ENCODE data around the gene ANK3. TPM values are rescaled to one million over a fixed set of nuclear protein-coding genes. Genes with fewer than 3 reads are reported as not detected.
A peak's percentile ranks its signal among the peaks of the same experiment; 100 is the strongest.

Gene ANK3
- total RNA-seq, 2 donors from 2014 or later: 41.0 to 113 TPM

DNA sequence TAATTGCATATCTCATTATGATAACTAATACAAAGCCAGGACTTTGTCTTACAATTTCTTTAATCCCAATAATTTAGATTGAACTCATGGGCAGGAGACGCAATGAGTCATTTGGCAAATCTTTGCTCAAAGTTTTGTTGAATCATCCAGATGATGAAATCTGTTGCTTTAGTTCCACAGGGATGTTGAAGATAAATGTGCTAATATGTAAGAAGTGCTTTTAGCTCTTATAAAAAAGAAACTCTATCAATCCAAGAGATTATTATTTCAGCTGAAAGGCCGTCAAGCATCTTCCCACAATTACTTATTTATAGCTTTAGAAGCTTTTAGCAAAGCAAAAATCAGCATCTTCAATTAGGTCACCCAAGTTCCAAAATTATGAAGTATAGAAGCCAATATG is 36.8 kb upstream of the ANK3 start:
- no peaks in the 10 kb centered on the region for H3K9me3 ChIP-seq
- intact Hi-C loops (cut with DNase I): no loop called here
- no peak overlapping the region for H3K4me3 ChIP-seq
- H3K4me1 ChIP-seq: no peaks in the 10 kb centered on the region
- WGBS, 2 donors: 86 to 91% methylated on average over 2 of the region's 2 CpGs
- no peak for TF ChIP-seq POLR2A (IDR thresholded peaks at IDR 0.05)
- TF ChIP-seq, protein P1, sequence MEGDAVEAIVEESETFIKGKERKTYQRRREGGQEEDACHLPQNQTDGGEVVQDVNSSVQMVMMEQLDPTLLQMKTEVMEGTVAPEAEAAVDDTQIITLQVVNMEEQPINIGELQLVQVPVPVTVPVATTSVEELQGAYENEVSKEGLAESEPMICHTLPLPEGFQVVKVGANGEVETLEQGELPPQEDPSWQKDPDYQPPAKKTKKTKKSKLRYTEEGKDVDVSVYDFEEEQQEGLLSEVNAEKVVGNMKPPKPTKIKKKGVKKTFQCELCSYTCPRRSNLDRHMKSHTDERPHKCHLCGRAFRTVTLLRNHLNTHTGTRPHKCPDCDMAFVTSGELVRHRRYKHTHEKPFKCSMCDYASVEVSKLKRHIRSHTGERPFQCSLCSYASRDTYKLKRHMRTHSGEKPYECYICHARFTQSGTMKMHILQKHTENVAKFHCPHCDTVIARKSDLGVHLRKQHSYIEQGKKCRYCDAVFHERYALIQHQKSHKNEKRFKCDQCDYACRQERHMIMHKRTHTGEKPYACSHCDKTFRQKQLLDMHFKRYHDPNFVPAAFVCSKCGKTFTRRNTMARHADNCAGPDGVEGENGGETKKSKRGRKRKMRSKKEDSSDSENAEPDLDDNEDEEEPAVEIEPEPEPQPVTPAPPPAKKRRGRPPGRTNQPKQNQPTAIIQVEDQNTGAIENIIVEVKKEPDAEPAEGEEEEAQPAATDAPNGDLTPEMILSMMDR (IDR thresholded peaks at IDR 0.05): no peak
- H3K27me3 ChIP-seq: no peaks in the 10 kb centered on the region
- H3K36me3 ChIP-seq (replicated peaks in 1 of 2; ENCODE audit: insufficient read depth in 1 of 2, low read depth in 2 of 2): no peaks in the 10 kb centered on the region
- ATAC-seq (no peak), DNase-seq (no peak)
- H3K27ac ChIP-seq: no peak overlapping the region

DNA sequence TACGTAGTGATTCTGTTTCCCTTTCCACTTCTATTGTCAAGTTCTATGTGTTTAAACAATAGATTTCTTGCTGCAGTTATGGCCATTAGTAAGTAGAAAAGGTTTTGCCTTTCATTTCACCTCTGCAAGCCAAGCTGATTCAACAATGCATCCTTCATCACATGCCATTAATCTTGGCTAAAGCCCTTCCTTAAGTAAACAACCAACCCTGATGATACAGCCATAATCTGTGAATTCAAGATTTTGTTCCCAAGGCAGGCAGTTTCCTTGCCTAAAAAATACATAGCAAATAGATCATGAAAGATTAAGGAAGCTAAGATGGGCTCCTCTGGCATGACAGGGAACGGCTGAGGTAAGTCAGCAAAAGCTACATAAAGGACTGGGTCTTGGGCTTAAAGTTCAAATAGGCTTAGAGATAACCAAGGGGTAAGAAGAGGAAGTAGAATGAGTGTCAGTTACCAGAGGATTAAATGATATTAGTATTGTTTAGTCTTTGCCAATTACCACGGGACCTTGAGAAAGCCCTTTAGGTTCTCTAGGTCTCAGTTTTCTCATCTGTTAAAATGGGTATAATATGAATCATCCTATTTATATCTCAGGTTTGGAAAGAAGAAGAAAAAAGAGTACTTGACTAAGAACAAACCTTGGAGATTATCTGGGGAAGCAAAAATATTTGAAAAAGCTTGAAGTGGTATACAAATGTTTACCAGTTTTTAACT is 35.9 kb upstream of the ANK3 start:
- TF ChIP-seq, protein P1 (IDR thresholded peaks at IDR 0.05): no peak
- TF ChIP-seq POLR2A (IDR thresholded peaks at IDR 0.05): no peak
- no peaks in the 10 kb centered on the region for H3K4me1 ChIP-seq
- no peaks in the 10 kb centered on the region for H3K27me3 ChIP-seq
- intact Hi-C loops (cut with DNase I): no loop called here
- no peaks in the 10 kb centered on the region for H3K9me3 ChIP-seq
- H3K4me3 ChIP-seq: no peak overlapping the region
- H3K27ac ChIP-seq: no peak overlapping the region
- H3K36me3 ChIP-seq (replicated peaks in 1 of 2; ENCODE audit: insufficient read depth in 1 of 2, low read depth in 2 of 2): no peaks in the 10 kb centered on the region
- DNase-seq (no peak), ATAC-seq (no peak)
- 83 to 89% methylated on average over 3 of the region's 3 CpGs for WGBS, 2 donors

DNA sequence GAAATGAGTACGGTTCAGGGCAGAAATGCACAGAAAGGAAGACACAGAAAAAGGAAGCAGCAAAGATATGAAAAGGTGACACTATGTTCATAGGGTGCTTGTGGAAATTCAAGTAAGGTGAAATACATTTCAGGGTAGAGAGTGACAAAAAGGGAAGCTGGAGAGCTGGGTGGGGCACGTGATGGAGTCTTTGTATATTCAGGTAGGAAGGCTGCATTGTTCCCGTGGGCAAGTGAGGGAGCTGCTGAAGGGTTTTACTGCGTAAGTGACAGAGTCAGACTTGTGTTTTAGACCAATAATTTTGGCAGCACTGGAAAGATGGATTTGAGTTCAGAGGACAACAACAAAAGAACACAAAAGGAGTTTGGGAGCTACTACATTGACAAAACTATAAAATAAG is 35.3 kb upstream of the ANK3 start:
- WGBS, 2 donors: 70 to 88% methylated on average over 4 of the region's 4 CpGs
- Histone ChIP-seq H3K9me3 (no peaks in the 10 kb centered on the region), H3K4me3 (no peak overlapping the region), H3K4me1 (no peaks in the 10 kb centered on the region), H3K27me3 (no peaks in the 10 kb centered on the region), H3K36me3 (replicated peaks in 1 of 2; ENCODE audit: insufficient read depth in 1 of 2, low read depth in 2 of 2) (no peaks in the 10 kb centered on the region), H3K27ac (no peak overlapping the region)
- ATAC-seq (no peak), DNase-seq (no peak)
- intact Hi-C loops (cut with DNase I): no loop called here
- no peak for TF ChIP-seq POLR2A (IDR thresholded peaks at IDR 0.05)
- TF ChIP-seq, protein P1 (IDR thresholded peaks at IDR 0.05): no peak

DNA sequence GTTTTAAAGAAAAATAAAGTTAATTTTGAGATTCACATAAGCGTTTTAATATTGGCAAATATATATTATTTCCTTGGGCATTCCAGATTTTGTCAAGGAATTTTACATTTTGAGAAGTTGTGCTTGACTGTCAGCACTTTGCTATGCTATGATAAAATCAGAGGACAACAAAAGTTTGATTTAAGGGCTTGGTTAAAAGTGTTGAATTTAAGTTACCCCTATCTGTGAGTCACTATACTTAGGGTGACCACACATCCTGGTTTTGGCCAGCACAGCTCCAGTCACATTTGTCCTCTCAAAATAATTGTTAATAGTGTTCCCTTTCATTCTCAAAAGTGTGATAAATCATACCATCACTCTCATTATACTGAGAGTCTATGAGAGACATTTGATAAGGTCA is 34.2 kb upstream of the ANK3 start:
- TF ChIP-seq, protein P1 (IDR thresholded peaks at IDR 0.05): no peak
- H3K9me3 ChIP-seq: no peaks in the 10 kb centered on the region
- no peaks in the 10 kb centered on the region for H3K36me3 ChIP-seq (replicated peaks in 1 of 2; ENCODE audit: insufficient read depth in 1 of 2, low read depth in 2 of 2)
- DNase-seq (no peak), ATAC-seq (no peak)
- no peak overlapping the region for H3K27ac ChIP-seq
- H3K4me1 ChIP-seq: no peaks in the 10 kb centered on the region
- WGBS, 2 donors: 71 to 81% methylated on average over 1 of the region's 1 CpG
- intact Hi-C loops (cut with DNase I): no loop called here
- no peaks in the 10 kb centered on the region for H3K27me3 ChIP-seq
- H3K4me3 ChIP-seq: no peak overlapping the region

DNA sequence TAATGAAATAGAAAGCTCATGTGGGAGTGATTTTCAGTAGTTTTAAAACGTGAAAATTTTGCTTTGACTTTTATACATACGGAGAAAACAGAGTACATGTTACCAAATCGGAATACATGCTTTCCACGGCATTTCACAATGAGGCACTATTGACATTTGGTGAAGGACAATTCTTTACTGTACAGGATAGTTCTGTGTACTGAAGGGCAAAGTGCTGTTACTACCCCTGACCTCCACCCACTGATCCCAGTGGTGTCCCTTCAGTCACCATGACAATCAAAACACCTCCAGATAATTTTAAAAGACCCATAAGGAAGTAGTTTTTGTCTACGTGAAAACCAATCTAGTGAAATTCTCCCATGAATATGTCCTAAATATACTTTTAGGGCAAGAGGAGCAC is 33.1 kb upstream of the ANK3 start:
- H3K9me3 ChIP-seq: no peaks in the 10 kb centered on the region
- no peaks in the 10 kb centered on the region for H3K36me3 ChIP-seq (replicated peaks in 1 of 2; ENCODE audit: insufficient read depth in 1 of 2, low read depth in 2 of 2)
- no peak overlapping the region for H3K27ac ChIP-seq
- 56 to 63% methylated on average over 5 of the region's 5 CpGs for WGBS, 2 donors
- DNase-seq (peak in 1 of 4 donors; percentile 6), ATAC-seq (peak; percentile 58)
- H3K4me3 ChIP-seq: no peak overlapping the region
- H3K27me3 ChIP-seq: no peaks in the 10 kb centered on the region
- intact Hi-C loops (cut with DNase I): no loop called here
- TF ChIP-seq, protein P1 (IDR thresholded peaks at IDR 0.05): no peak
- TF ChIP-seq POLR2A (IDR thresholded peaks at IDR 0.05): no peak
- H3K4me1 ChIP-seq: no peaks in the 10 kb centered on the region
